OCI-LY1 (cell line): ENCODE results near the gene GJA1.

Source experiments
- H2AFZ ChIP-seq: fragments of 200-600 bp; sonication (generic), shearing (Covaris generic); 2 replicates; pipeline ENCODE4 v1.6.0; 2014; ENCODE audit warnings: antibody characterized with exemption, mild to moderate bottlenecking, low read length
- H3F3A ChIP-seq: fragments of 200-600 bp; sonication (generic), shearing (Covaris generic); 2 replicates; pipeline ENCODE4 v1.6.0; 2014; ENCODE audit warnings: mild to moderate bottlenecking, antibody characterized with exemption, low read length, moderate library complexity; ENCODE audit not compliant: insufficient read depth
- H3K27ac ChIP-seq: fragments of 200-600 bp; sonication (generic); 2 replicates; pipeline ENCODE4 v1.5.1; 2014; ENCODE audit warnings: low read length, mixed run types, mild to moderate bottlenecking, low read depth; ENCODE audit not compliant: poor library complexity, severe bottlenecking
- H3K27me3 ChIP-seq: fragments of 200-600 bp; sonication (generic); 2 replicates; pipeline ENCODE4 v1.6.0; 2014; ENCODE audit warnings: antibody characterized with exemption, mild to moderate bottlenecking, low read length, moderate library complexity; ENCODE audit not compliant: insufficient read depth
- H3K36me3 ChIP-seq: fragments of 200-600 bp; sonication (generic); 2 replicates; pipeline ENCODE4 v1.6.1; 2014; ENCODE audit warnings: mild to moderate bottlenecking, antibody characterized with exemption, low read length, moderate library complexity, mixed read lengths; ENCODE audit not compliant: insufficient read depth
- H3K4me1 ChIP-seq: fragments of 200-600 bp; sonication (generic); 2 replicates; pipeline ENCODE4 v1.5.1; 2014; ENCODE audit warnings: mild to moderate bottlenecking, low read length, moderate library complexity; ENCODE audit not compliant: insufficient read depth, severe bottlenecking
- H3K4me2 ChIP-seq: fragments of 200-600 bp; sonication (generic), shearing (Covaris generic); 2 replicates; pipeline ENCODE4 v1.6.1; 2014; ENCODE audit warnings: low read length
- H3K4me3 ChIP-seq: fragments of 200-600 bp; sonication (generic); 2 replicates; pipeline ENCODE4 v1.5.1; 2014; ENCODE audit warnings: low read length, low read depth, mild to moderate bottlenecking, mixed read lengths; ENCODE audit not compliant: poor library complexity, severe bottlenecking
- H3K79me2 ChIP-seq: fragments of 200-600 bp; shearing (Covaris generic); 2 replicates; pipeline ENCODE4 v1.6.1; 2016; ENCODE audit warnings: mixed run types, low read length, mixed read lengths; ENCODE audit not compliant: insufficient read depth
- H3K9ac ChIP-seq: fragments of 200-600 bp; sonication (generic), shearing (Covaris generic); 2 replicates; pipeline ENCODE4 v1.6.1; 2014; ENCODE audit warnings: mild to moderate bottlenecking, low read length, mixed read lengths
- H3K9me2 ChIP-seq: fragments of 200-600 bp; sonication (generic), shearing (Covaris generic); 2 replicates; pipeline ENCODE4 v1.6.1; 2014; ENCODE audit warnings: low read depth, mild to moderate bottlenecking, low read length, mixed read lengths
- H3K9me3 ChIP-seq: fragments of 200-600 bp; shearing (Covaris generic); 2 replicates; pipeline ENCODE4 v1.6.1; 2014; ENCODE audit warnings: low read length, mixed read lengths
- H4K20me1 ChIP-seq: fragments of 200-600 bp; sonication (generic), shearing (Covaris generic); 2 replicates; pipeline ENCODE4 v1.6.0; 2016; ENCODE audit warnings: mild to moderate bottlenecking, low read length; ENCODE audit not compliant: insufficient read depth
- CTCF ChIP-seq: fragments of 200-600 bp; sonication (generic), shearing (Covaris generic); IDR thresholded peaks from 2 replicates; pipeline ENCODE4 v1.5.1; 2017; ENCODE audit warnings: mild to moderate bottlenecking, antibody characterized with exemption, low read length, moderate library complexity, mixed read lengths
- EZH2 ChIP-seq: fragments of 200-600 bp; sonication (generic), shearing (Covaris generic); IDR thresholded peaks from 2 replicates; pipeline ENCODE4 v1.8.0; 2017; ENCODE audit warnings: borderline replicate concordance, mixed run types, mild to moderate bottlenecking, antibody characterized with exemption, low read length, moderate library complexity, mixed read lengths

GJA1 gene

DNA sequence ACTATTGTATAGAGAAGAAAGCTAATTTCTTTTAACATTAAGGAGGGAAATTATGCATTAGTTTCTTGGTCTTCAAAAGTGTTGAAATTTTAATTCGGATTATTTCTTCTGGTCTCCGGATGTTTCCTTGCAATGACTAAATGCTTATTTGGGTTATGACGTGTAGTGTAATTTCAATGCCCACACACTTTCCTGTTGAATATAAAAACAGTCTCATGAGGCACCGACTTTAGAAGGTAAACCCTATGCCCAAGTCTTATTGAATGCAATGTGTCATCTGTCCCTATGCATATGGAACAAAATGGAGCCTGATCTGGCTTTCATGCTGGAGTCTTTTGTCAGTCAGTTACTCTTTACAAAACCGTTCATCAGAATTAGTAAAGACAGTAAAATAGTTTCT is 17.7 kb downstream of the GJA1 start:
- Histone ChIP-seq H4K20me1 (no peaks in the 10 kb centered on the region), H3F3A (no peaks in the 10 kb centered on the region), H3K4me3 (no peak overlapping the region), H3K9ac (no peak overlapping the region), H3K9me2 (no peaks in the 10 kb centered on the region), H3K4me2 (no peak overlapping the region), H3K27ac (no peak overlapping the region), H3K36me3 (no peaks in the 10 kb centered on the region), H2AFZ (no peak overlapping the region), H3K27me3 (no peaks in the 10 kb centered on the region), H3K9me3 (no peaks in the 10 kb centered on the region), H3K4me1 (no peaks in the 10 kb centered on the region), H3K79me2 (no peaks in the 10 kb centered on the region)
- no peak for TF ChIP-seq EZH2
- no peak for TF ChIP-seq CTCF

DNA sequence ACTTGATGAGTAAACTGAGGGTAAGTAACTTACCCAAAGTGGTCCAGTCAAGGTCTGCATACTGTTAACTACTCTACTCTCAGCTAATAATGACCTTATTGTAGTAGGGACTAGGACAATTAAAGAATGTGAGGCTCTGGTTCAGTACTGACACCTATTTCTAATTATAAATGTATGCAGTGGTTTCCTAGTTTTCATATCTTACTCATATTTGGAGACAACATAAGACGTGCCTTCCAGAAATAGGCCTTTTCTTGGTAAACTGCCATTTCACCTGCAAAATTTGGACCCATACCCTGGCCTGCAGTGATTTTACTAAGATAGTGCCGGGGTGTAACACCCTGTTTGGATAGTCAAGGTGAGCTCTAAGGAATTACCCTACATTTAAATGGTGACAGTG is 24.7 kb downstream of the GJA1 start:
- Histone ChIP-seq H3K36me3 (no peaks in the 10 kb centered on the region), H3K4me1 (no peaks in the 10 kb centered on the region), H3K4me3 (no peak overlapping the region), H3K9me2 (no peaks in the 10 kb centered on the region), H3K79me2 (no peaks in the 10 kb centered on the region), H3K27ac (no peak overlapping the region), H3F3A (no peaks in the 10 kb centered on the region), H4K20me1 (no peaks in the 10 kb centered on the region), H3K9ac (no peak overlapping the region), H2AFZ (no peak overlapping the region), H3K9me3 (no peaks in the 10 kb centered on the region), H3K27me3 (no peaks in the 10 kb centered on the region), H3K4me2 (no peak overlapping the region)
- no peak for TF ChIP-seq CTCF
- no peak for TF ChIP-seq EZH2

DNA sequence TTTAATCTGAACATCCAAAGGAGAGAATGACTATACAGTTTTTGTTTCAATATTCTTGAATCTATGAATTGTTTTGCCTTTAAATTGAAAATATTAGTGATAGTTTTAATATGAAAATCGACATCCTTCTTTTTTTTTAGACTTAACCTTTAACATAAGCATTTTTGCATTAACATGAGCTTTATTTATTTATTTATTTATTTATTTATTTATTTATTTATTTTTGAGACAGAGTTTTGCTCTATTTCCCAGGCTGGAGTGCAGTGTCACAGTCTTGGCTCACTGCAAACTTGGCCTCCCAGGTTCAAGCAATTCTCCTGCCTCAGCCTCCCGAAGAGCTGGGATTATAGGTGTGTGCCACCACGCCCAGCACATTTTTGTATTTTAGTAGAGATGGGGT is 27.6 kb downstream of the GJA1 start:
- no peak overlapping the region for H3K9ac ChIP-seq
- H3K4me3 ChIP-seq: no peak overlapping the region
- H3K79me2 ChIP-seq: no peaks in the 10 kb centered on the region
- no peaks in the 10 kb centered on the region for H3K9me3 ChIP-seq
- H4K20me1 ChIP-seq: no peaks in the 10 kb centered on the region
- H3K27me3 ChIP-seq: no peaks in the 10 kb centered on the region
- no peak overlapping the region for H3K27ac ChIP-seq
- no peaks in the 10 kb centered on the region for H3K4me1 ChIP-seq
- H3K9me2 ChIP-seq: no peaks in the 10 kb centered on the region
- TF ChIP-seq EZH2: no peak
- no peak for TF ChIP-seq CTCF
- no peak overlapping the region for H3K4me2 ChIP-seq
- no peak overlapping the region for H2AFZ ChIP-seq
- no peaks in the 10 kb centered on the region for H3K36me3 ChIP-seq
- H3F3A ChIP-seq: no peaks in the 10 kb centered on the region
